Activated naive CD4-positive, alpha-beta T cell (primary cell): Measurements from ENCODE around the gene SULF2.

ENCODE experiments used
- DNase-seq, 4 experiments: peaks; one replicate each; lab custom pipeline; 2025; lab: John Stamatoyannopoulos, UW

SULF2 gene

DNA sequence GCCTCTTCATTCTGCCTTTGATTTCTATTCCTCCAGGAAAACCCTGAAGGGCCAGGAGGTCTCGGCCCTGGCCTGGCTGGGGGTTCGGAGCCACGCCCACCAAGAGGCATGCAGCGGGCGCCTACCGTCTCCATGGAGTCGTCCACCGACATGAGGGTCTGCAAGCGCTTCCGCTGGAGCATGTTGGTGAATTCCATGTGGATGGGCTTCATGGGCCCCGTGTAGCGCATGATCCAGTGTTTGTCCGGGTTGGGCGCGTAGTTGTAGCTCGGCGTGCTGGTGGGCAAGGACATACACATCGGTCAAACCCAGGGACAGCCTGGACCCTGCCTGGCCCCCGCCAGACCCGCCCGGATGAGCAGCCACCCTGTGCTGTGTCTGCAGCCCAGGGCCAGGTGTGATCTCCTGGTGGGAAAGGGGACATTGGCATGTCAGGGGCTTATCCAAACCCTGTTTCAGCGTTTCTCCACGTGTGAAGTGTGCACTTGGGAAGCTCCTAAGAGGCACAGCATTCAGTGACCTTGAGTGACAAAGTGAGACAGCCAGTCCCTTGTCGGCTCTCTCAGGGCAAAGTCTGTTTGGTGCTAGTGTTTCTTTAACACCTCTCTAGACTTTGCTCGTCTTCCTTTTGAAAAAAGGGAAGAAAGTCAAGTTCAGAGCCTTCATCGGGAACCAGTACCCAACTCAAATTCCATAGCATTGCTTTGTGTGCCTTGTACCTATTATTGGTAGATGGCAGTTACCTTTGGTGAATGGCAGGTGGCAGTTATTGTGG lies 100.8 kb downstream of the SULF2 start:
- DNase-seq = no peak

DNA sequence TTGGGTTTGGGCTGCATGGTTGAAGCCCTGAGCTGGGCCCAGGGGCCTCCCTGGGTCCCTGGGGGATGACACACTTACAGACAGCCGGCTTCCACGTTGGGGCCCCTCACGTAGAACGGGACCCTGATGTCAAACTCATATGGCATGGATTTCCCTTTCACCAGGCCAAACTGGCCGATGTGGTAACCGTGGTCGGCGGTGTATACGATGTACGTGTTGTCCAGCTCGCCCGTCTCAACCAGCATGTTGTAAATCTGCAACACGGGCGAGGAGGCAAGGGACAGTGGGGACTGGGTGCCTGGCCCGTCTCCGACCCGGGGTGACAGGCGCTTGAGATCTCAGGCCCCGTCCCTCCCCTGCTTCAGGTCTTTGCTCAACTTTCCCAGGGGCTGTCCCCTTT lies 102.4 kb downstream of the SULF2 start:
- no peak for DNase-seq

DNA sequence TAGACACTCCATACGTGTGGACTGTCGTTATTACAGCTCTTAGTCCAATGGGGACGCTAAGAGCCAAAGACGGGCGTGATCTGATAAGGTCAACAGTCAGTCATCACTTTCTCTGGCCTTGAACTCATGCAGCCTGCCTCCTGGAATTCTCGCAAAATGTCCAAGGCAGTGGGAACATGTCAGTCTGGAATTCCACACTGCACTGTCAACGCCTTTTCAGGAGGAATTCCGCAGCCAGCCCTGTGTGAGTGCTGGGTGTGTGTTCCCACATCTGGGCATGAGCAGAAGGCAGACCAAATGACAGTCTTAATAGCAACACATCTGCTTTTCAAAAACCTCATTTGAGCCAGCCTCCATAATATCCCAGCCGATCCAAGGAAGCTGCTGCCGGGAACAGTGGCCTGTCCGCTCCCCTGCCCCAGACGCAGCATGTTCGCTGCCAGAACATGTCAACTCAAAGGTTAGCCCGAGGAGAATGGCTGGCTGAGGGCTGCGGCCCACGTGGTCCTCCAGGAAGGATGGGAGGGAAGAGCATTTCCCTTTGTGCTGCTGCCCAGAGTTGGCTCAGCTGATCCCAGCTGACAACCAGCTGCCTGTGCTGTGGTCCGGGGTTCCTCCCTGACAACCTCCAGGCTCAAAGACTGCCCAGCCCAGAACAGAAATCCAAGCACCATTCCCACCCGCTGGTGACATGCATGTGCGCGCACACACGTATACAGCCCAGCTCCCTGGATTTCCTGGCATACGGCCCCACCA lies 103.1 kb downstream of the SULF2 start:
- no peak for DNase-seq

DNA sequence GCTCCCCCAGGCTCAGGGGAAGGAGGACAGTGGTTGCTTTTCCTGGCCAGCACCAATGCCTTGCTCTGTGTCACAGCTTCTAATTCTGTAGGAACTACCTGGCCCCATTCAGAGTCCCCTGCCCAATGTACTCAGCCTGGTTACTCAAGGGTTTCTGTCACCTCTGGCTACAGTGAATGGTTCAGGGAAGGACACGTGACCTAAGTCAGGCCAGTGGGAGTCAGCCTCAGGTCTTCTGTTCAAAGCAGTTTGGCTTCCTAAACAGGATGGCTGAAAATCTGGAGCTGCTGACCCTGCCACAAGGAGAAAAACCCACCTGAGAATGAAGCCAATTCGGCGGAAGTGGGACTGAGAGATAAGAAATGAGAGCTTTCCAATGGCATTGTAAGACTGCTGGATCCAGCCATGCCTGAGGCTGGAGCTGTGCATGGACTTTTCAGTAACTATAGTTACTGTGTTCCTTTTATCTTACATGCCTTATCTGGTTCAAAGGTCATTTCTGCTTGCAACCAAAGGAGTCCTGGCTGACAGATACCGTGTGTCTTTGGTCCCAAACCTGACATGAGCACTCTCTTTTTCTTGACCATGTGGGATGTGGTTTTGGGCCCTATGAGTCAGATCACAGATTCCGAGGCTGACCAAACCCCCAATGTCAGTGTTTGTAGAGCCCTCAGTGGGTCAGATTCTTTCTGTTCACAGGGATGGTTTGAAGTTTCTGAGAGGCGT lies 104.3 kb downstream of the SULF2 start:
- no peak for DNase-seq

DNA sequence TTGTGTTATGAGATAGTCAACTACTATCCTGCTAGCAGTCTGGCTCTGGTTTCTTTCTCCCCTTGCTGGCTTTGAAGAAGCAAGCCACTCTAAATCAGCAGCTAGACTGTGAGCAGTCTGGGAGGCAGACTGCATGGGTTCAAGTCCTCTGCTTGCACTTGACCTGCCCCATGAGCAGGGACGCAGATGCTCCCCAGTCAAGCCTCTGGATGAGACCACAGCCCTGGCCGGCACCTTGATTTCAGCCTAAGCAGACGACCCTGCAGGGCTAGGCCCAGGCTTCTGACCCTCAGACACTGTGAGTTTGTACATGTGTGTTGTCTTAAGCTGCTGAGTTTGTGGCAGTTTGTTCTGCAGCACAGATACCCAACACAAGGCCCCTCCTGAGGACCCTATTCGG lies 105.8 kb downstream of the SULF2 start:
- DNase-seq = no peak

DNA sequence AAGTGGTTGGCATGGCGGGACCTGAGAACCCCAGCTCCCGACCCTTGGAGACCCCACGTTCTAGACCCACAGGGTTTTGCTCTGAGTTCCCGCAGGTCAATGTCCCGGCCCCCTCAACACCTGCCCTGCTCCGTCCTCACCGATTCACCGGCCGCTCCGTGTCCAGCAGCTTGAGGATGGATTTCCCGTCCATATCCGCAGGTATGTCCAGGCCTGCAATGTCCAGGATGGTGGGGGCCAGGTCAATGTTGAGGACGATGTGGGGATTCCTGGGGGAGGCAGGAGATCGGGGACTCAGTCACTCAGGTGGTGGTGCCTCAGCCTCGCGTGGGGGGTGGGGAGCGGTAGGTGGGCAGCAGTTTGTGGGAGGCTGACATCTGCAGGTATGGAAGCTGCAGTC lies 106.7 kb downstream of the SULF2 start:
- DNase-seq = no peak

DNA sequence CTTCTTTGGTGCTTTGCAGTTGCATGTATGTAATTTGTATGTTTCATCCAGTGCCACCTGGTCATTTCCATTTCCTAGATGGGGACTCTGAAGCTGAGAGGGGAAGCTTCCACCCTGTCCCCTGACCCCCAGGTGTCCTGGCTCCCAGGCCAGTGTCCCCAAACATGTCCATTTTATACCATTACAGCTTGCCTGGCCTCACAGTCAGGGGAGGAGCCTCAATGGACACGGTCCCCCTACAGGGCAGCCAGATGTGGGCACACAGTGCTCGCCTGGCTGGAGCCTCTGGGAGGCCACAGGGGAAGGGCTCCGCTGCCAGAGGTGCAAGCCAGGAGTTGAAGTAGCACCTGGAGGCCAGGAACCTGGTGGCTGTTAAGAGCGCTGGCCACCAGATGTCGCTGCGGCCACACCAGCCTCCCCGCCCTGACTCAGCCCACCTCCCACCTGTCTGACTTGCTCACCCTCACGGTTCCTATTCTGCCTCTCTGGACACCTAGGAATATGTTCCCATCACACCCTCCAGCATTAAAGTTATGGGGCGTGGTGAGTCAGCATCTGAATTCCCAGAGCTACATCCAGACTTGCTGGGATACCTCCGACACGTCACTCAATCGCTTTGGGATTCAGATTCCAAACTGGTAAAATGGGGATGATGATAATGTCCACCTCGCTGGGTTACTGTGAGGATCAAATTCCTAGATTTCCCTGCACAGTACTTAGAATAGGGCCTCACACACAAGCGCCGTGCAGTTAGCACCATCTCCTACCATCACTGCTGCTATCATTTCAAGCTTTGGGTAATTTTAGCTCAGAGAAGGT lies 107.4 kb downstream of the SULF2 start:
- DNase-seq = peak in 3 of 4 experiments; percentile 19 to 41 (median 19)

DNA sequence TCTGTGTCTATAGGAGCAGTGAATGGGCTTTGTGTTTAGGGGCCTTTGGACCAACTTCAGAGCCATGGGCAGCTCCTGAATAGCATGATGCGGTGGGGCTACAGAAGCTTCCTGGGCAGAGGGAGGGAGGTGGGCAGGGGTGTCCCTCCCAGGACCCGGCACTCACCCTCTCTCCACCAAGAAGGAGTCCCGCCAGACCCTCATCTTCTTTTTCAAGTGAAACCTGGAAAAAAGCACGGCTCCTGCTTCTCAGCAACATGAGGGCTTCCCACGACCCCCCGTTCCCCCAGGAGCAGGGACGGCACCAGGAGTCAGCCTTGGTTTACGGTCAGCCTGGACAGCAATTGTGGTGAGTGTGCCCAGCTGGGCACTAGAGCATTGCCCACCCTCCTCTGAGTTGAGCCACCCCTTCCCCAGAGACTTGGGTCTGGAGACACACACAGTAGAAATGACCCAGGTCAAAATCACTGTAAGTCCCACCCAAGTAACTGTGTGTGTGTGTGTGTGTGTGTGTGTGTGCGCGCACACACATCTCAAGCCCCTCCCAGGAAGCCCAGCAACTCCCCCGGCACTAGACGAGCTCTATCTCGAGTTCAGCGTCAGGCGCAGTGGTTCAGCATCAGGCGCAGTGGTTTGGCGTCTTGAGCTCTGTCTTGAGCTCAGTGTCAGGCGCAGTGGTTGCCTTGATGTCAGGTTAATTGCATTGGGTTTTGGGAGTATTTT lies 108.2 kb downstream of the SULF2 start:
- DNase-seq = no peak

DNA sequence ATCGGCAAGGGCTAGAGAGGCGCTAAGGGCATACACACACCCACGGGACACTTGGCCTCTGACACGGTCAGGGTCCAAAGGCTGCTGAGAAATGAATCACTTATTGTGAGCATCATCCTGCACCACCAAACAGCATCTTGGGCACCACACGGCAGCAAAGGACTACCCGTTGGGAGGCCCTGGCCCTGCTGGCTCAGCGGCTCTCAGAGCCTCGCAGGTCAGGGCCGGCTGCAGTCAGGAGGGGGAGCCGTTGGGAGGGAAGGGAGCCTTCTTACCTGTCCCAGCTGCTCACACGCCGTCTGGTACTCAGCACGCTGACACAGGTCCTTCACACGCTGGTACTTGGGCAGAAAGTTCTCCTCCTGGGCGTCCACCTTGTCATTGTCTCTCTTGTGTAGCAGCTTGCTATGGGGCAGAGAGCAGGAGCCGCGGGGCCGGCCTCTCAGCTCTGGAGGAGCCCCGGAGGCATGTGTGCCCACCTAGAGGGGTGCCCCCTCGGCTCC lies 109.0 kb downstream of the SULF2 start:
- no peak for DNase-seq

DNA sequence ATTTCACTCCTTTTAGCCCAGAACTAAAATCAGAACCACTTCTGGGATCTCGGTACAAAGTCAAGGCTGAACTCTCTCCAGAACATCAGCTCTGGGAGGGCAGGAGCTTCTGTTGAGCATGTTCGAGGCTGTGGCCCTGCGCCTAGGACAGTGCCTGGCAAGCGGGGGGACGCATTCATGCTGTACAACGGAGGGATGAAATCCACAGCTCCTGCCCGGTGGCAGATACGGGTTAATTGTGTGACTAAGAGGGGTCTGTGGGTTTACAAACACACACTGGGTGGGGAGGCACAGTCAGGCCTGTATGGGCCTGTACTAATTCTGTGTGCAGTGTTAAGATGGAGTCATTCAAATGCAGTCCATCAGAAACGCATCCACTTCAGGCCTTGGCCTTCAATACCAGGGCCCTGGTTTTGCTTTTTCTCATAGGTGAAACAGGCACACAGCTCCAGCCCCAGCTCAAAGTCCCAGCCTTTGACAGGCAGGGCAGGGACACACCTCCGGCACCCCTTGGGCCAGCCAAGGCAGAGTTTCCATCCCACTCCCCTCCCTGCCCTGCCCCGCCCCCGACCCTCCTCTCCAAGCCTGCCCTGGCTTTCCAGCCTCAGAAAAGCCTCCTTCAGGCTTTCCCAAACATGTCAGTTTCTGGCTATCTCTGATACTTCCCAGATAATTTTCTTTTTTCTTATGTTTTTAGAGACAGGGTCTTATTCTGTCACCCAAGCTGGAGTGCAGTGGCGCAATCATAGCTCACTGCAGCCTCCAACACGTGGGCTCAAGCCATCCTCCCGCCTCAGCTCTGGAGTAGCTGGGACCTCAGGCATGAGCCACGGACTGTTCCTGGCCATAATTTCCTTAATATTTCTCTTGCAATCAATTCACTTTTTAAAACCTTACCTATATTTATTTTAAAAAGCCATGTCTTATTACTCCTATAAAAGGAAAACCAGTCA lies 109.8 kb downstream of the SULF2 start:
- DNase-seq = no peak

DNA sequence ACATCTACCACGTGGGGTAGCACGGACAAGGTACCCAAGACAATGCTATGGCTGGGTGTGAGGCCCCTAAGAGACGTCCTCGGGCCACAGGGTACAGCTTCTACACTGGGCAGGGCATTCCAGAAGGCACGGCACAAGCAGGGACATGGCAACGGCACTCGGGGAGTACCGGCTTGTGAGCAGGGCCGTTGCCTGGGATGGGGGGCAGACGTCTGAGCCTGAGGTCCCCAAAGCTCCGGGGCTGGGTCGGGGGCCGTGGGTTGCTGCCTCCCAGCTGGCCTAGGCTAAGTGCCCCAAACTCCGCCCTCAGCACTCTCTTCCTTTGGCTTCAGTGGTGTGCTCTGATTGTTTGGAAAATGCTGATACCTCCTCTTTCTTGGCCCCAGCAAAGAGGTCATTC lies 110.6 kb downstream of the SULF2 start:
- no peak for DNase-seq

DNA sequence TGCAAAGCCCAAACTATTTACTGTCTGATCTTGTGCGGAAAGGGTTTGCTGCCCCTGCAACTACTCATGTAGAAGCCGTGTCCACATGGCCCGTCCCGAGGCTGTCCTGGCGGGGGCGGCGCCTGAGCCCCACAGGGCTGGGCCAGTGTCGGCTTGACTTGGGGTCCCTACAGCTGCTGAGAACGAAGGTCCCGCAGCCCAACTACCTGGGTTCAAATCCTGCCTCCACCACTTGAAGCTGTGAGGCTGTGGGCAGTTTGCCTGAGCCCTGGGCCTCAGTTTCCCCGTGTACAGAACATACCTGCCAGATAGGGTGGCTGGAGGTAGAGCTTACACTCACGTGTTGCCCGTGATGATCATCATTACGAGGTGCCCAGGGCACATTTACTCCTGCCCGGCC lies 111.1 kb downstream of the SULF2 start:
- no peak for DNase-seq

DNA sequence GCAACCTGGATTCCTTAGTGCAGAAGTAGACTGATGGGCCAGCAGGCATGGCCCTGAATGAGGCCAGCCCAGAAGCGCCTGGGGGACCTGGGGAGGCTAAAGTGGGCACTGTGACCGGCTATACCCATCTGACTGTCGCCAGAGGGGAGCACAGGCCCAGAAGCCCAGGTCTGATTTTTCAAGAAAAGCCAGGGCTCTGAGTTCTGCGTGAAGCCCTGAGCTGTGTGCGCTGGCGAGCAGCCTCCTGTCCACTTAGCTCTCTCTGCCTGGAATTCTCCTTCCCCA lies 111.7 kb downstream of the SULF2 start:
- no peak for DNase-seq

DNA sequence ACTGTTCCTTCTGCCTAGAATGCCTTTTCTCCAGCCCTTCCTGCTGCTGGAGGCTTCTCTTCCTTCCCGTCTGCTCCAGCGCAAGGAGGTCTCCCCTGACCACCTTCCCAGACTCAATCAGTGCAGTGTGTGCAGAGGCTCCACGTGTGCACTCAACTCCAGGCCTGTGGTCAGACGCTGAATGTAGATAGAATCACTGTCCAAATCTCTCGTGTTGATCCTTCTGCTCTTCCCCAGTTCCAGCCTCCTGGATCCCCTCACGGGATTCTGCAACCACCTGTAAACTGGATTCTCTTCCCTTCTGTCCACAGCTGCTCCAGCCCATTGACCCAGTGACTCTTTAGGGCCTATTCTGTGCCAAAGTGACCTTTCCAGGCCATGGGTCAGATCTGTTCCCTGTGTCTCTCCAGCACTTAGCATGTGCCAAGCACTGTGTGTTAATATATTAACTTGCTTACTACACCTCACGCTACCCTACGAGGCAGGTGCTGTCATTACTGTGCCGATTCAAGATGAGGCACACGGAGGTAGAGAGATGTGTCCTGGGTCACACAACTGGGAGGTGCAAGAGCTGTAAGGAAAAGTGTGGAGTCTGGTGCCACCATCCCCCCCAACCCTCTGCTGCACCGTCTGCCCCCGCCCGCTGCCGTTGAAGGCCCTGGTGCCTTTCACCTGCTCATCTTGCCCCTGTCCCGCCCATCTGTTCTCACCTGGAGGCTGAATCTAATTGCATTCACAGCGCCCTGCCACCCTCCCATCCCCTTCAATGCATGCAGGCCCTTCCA lies 112.2 kb downstream of the SULF2 start:
- DNase-seq = no peak

DNA sequence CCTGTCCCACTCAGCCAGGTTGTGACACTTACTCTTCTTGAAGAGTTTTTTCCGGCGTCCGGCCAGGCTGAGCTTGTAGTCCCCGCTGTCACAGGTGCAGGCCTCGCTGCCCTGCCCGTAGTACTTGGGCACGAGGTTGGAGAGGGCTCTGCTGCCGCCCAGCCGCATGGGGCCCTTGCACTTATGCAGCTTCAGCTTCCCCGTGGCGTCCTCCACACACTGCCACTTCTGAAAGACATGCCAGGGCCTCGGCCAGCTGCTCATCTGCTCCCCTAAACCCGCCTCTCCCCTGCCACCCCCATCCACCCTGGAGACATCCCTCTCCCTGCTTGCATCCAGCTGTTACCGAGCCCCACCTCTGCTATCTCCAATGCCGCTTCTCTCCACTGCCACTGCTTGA lies 113.1 kb downstream of the SULF2 start:
- no peak for DNase-seq

DNA sequence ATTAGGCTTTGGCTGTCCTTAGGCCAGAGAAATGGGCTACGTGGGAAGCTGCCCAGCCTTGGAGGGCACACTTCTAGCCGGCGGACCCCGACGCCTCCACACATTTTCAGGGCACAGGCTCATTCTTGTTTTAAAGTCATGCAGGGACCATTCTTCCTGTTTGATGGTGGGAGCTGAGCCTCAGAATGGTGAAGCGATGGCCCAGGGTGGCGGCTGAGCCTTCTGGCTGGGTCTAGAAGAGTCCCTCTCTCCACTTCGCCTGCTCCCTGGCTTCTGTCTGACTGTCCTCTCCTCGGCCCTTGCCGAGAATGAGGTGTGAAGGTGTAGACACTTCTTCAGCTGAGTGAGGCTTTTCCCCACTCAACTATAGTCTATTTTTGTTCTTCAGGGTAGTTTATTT lies 114.4 kb downstream of the SULF2 start:
- no peak for DNase-seq

DNA sequence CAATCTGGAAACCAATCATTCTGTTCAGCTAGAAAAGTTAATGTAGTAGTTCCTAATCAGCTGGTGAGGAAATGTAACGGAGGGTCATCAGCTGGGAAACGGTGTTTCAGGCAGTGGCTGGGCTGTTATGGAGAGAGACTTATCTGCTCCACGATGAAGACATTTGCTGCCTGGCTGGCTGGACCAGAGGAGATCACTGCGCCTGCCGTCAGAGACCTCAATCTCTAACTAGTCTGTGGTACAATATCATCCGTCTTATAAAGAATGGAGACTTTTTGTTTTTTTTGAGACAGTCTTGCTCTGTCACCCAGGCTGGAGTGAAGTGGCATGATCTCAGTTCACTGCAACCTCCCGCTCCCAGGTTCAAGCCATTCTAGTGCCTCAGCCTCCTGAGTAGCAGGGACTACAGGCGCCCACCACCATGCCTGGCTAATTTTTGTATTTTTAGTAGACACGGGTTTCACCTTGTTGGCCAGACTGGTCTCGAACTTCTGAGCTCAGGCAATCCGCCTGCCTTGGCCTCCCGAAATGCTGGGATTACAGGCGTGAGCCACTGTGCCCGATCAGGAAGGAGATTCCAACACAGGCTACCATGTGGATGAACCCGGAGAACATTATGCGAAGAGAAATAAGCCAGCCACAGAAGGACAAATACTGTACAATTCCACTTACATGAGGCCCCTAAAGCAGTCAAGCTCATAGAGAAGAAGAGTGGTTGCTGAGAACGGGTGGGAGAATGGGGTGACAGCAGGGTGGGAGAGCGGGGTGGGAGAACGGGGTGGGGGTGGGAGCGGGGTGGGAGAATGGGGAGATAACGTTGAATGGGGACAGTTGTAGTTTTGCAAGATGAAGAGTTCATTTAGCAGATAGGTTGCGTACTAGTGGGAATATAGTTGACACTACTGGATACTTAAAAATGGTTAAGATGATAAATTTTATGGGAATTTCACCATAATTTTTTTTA lies 115.1 kb downstream of the SULF2 start:
- DNase-seq = no peak

DNA sequence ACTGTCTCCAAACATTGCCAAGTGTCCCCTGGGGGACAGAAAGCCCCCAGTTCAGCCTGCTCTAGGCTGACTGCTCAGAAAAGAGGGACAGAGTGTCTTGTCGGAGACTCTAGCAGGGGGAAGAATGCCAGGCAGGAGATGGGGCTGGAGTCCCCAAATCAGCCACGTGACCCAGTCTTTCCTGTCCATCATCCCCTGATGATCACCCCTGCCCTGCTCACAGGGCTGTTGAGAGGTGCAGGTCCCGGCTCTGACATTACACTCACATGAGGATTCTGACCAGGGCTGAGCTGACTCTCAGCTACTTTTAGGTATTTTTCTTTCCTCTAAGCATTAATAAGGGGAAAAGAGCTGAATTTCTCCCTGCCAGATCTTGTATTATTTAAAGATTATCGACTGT lies 115.8 kb downstream of the SULF2 start:
- no peak for DNase-seq

DNA sequence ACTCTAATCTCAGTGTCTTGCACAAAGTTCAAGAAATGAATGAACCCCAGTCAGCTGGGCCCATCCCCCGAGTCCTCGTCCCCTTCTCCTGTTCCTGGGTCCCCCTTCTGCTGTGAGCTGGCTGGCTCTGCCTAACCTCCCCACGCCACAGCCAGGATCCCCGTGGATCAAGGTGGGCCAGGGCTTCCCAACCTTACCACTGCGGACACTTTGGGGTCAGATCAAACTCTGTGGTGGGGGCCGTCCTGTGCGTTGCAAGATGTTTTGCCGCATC lies 116.2 kb downstream of the SULF2 start:
- DNase-seq = no peak
